CD14-positive monocyte (primary cell): Measurements from ENCODE around the gene GRIK5. TPM values are rescaled to one million over a fixed set of nuclear protein-coding genes. Genes with fewer than 3 reads are reported as not detected.

Experiments
- DNase-seq, 3 donors: peaks; one replicate each; pipeline ENCODE4 v3.0.0-alpha.2; 2011 to 2022
- H2AFZ ChIP-seq: 2 replicates; pipeline ENCODE4 v1.6.0; 2012; ENCODE audit warnings: mild to moderate bottlenecking, low read depth, low read length, inconsistent platforms; ENCODE audit not compliant: insufficient read depth, poor library complexity, severe bottlenecking
- H3K27ac ChIP-seq, 2 donors: 1 replicate in 1 of 2; 2 replicates in 1 of 2; pipeline ENCODE4 v1.5.1; 2012 to 2013; ENCODE audit warnings: low read length in 2 of 2, control low read depth in 1 of 2, inconsistent platforms in 1 of 2, low read depth in 1 of 2, mild to moderate bottlenecking in 1 of 2
- H3K27me3 ChIP-seq, 2 donors: one replicate each; pipeline versions ENCODE4 v1.6.0 to v1.6.1; 2011 to 2013; ENCODE audit warnings: low read length in 2 of 2; ENCODE audit not compliant: control insufficient read depth in 2 of 2, insufficient read depth in 2 of 2
- H3K36me3 ChIP-seq, 2 donors: replicated peaks in 1 of 2; 1 replicate in 1 of 2; 2 replicates in 1 of 2; pipeline versions ENCODE4 v1.5.1 to v1.6.1; 2012 to 2013; ENCODE audit warnings: low read length in 2 of 2, control low read depth in 1 of 2, inconsistent platforms in 1 of 2, mild to moderate bottlenecking in 1 of 2; ENCODE audit not compliant: insufficient read depth in 2 of 2, control insufficient read depth in 1 of 2
- H3K4me1 ChIP-seq, 2 donors: 1 replicate in 1 of 2; 2 replicates in 1 of 2; pipeline versions ENCODE4 v1.5.1 to v1.6.1; 2012 to 2013; ENCODE audit warnings: low read length in 2 of 2, control low read depth in 1 of 2, inconsistent platforms in 1 of 2, mild to moderate bottlenecking in 1 of 2, moderate library complexity in 1 of 2; ENCODE audit not compliant: insufficient read depth in 2 of 2, control insufficient read depth in 1 of 2
- H3K4me2 ChIP-seq: replicated peaks from 2 replicates; pipeline ENCODE3; 2012; ENCODE audit warnings: low read length, moderate library complexity, mild to moderate bottlenecking; ENCODE audit not compliant: poor library complexity, severe bottlenecking; ENCODE audit errors: extremely low read depth
- H3K4me3 ChIP-seq, 3 experiments: fragments of 200-600 bp in 1 of 3; sonication (generic) in 1 of 3; replicated peaks in 1 of 3; 1 replicate in 2 of 3; 2 replicates in 1 of 3; pipeline ENCODE4 v1.5.1; 2011 to 2013; ENCODE audit warnings: low read length in 3 of 3, mild to moderate bottlenecking in 3 of 3, control low read depth in 2 of 3, low read depth in 2 of 3, inconsistent platforms in 1 of 3, moderate library complexity in 1 of 3
- H3K79me2 ChIP-seq: 2 replicates; pipeline ENCODE4 v1.6.0; 2012; ENCODE audit warnings: mild to moderate bottlenecking, control low read depth, inconsistent platforms, low read length, moderate library complexity; ENCODE audit not compliant: insufficient read depth
- H3K9ac ChIP-seq: 2 replicates; pipeline ENCODE4 v1.6.0; 2017; ENCODE audit warnings: low read length, mild to moderate bottlenecking; ENCODE audit not compliant: insufficient read depth, poor library complexity, severe bottlenecking
- H3K9me3 ChIP-seq, 2 donors: replicated peaks in 1 of 2; 1 replicate in 1 of 2; 2 replicates in 1 of 2; pipeline versions ENCODE4 v1.5.1 to v1.6.1; 2012 to 2013; ENCODE audit warnings: low read length in 2 of 2, control low read depth in 1 of 2; ENCODE audit not compliant: control insufficient read depth in 1 of 2, insufficient read depth in 1 of 2
- H4K20me1 ChIP-seq: 2 replicates; pipeline ENCODE4 v1.6.0; 2012; ENCODE audit warnings: mild to moderate bottlenecking, low read length, control low read depth, moderate library complexity; ENCODE audit not compliant: insufficient read depth
- H3K27ac Mint-ChIP-seq, 7 donors: one replicate each; pipeline ENCODE4 v1.8.0; 2020; ENCODE audit warnings: mild to moderate bottlenecking in 7 of 7, mixed read lengths in 7 of 7, moderate library complexity in 6 of 7, inconsistent platforms in 2 of 7
- H3K27me3 Mint-ChIP-seq, 3 donors: one replicate each; pipeline ENCODE4 v1.8.0; 2021 to 2022; ENCODE audit warnings: low read depth in 3 of 3, mild to moderate bottlenecking in 3 of 3, mixed read lengths in 3 of 3, moderate library complexity in 3 of 3, inconsistent platforms in 1 of 3
- H3K36me3 Mint-ChIP-seq, 2 donors: one replicate each; pipeline ENCODE4 v1.8.0; 2020; ENCODE audit warnings: mixed read lengths in 2 of 2, inconsistent platforms in 1 of 2, mild to moderate bottlenecking in 1 of 2
- H3K4me1 Mint-ChIP-seq: one replicate; pipeline ENCODE4 v1.8.0; 2020; ENCODE audit warnings: mild to moderate bottlenecking, mixed read lengths
- H3K4me3 Mint-ChIP-seq, 2 donors: one replicate each; pipeline ENCODE4 v1.8.0; 2020; ENCODE audit warnings: mild to moderate bottlenecking in 2 of 2, mixed read lengths in 2 of 2, moderate library complexity in 1 of 2
- H3K9me3 Mint-ChIP-seq, 7 donors: one replicate each; pipeline ENCODE4 v1.8.0; 2020 to 2022; ENCODE audit warnings: mixed read lengths in 7 of 7, mild to moderate bottlenecking in 6 of 7, moderate library complexity in 6 of 7, inconsistent platforms in 2 of 7
- WGBS: methylation state at CpG from one replicate; pipeline ENCODE4 v1.1.5; 2013; ENCODE audit warnings: missing lambda C conversion rate; ENCODE audit not compliant: insufficient coverage; 5-methylcytosine and 5-hydroxymethylcytosine counted together
- intact Hi-C, 2 donors: fragments of 100-400 bp; cut with micrococcal nuclease; formaldehyde crosslinking; loops; one replicate each; pipeline versions ENCODE4 v1.15.0 to v1.15.1; 2023
- polyA plus RNA-seq, 3 donors: library from polyadenylated mRNA; depleted of rRNA in 1 of 3; unstranded in 2 of 3; stranded (reverse) in 1 of 3; fragments of 300-500 nt in 2 of 3; fragments of >200 nt in 1 of 3; fragmentation: Illumina TruSeq in 2 of 3; gene quantifications; 1 replicate in 2 of 3; 2 replicates in 1 of 3; pipeline ENCODE4 v1.2.3, GENCODE V29; 2012 to 2021
- TF ChIP-seq, protein P1 (sequence below): fragments of 200-600 bp; IDR thresholded peaks from one replicate; pipeline ENCODE4 v1.8.0; 2022; ENCODE audit warnings: antibody characterized with exemption, mild to moderate bottlenecking

GRIK5 gene
- polyA plus RNA-seq, 3 donors: 0.12 to 0.28 TPM; not detected in 1

DNA sequence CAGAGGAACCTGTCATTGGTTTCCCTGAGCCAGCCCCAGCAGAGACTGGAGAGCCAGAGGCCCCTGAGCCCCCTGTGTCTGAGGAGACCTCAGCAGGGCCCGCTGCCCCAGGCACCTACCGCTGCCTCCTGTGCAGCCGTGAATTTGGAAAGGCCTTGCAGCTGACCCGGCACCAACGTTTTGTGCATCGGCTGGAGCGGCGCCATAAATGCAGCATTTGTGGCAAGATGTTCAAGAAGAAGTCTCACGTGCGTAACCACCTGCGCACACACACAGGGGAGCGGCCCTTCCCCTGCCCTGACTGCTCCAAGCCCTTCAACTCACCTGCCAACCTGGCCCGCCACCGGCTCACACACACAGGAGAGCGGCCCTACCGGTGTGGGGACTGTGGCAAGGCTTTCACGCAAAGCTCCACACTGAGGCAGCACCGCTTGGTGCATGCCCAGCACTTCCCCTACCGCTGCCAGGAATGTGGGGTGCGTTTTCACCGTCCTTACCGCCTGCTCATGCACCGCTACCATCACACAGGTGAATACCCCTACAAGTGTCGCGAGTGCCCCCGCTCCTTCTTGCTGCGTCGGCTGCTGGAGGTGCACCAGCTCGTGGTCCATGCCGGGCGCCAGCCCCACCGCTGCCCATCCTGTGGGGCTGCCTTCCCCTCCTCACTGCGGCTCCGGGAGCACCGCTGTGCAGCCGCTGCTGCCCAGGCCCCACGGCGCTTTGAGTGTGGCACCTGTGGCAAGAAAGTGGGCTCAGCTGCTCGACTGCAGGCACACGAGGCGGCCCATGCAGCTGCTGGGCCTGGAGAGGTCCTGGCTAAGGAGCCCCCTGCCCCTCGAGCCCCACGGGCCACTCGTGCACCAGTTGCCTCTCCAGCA lies 10.1 kb upstream of the GRIK5 start:
- intact Hi-C loops: no loop called here
- no peak overlapping the region for H3K4me3 Mint-ChIP-seq
- Histone ChIP-seq H2AFZ (no peak overlapping the region), H4K20me1 (peaks cover 53% of the 10 kb centered on the region), H3K79me2 (peaks cover 44% of the 10 kb centered on the region), H3K9ac (no peak overlapping the region), H3K4me2 (no peak overlapping the region), H3K9me3 (no peaks in the 10 kb centered on the region), H3K36me3 (peaks cover 35 to 43% of the 10 kb centered on the region in 2 donors), H3K27ac (no peak overlapping the region), H3K27me3 (no peaks in the 10 kb centered on the region), H3K4me3 (no peak overlapping the region), H3K4me1 (peaks cover 13 to 18% of the 10 kb centered on the region in 2 donors)
- H3K27me3 Mint-ChIP-seq: peaks cover 0 to 6% (median 4%) of the 10 kb centered on the region in 3 donors
- no peak for DNase-seq
- peaks cover 24% of the 10 kb centered on the region for H3K4me1 Mint-ChIP-seq
- H3K27ac Mint-ChIP-seq: peak overlapping the region in 1 of 7 donors; percentile 15
- 95% methylated on average over 42 of the region's 44 CpGs for WGBS
- H3K36me3 Mint-ChIP-seq: peaks cover 32 to 46% of the 10 kb centered on the region in 2 donors
- TF ChIP-seq, protein P1, sequence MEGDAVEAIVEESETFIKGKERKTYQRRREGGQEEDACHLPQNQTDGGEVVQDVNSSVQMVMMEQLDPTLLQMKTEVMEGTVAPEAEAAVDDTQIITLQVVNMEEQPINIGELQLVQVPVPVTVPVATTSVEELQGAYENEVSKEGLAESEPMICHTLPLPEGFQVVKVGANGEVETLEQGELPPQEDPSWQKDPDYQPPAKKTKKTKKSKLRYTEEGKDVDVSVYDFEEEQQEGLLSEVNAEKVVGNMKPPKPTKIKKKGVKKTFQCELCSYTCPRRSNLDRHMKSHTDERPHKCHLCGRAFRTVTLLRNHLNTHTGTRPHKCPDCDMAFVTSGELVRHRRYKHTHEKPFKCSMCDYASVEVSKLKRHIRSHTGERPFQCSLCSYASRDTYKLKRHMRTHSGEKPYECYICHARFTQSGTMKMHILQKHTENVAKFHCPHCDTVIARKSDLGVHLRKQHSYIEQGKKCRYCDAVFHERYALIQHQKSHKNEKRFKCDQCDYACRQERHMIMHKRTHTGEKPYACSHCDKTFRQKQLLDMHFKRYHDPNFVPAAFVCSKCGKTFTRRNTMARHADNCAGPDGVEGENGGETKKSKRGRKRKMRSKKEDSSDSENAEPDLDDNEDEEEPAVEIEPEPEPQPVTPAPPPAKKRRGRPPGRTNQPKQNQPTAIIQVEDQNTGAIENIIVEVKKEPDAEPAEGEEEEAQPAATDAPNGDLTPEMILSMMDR: no peak
- H3K9me3 Mint-ChIP-seq: no peaks in the 10 kb centered on the region

DNA sequence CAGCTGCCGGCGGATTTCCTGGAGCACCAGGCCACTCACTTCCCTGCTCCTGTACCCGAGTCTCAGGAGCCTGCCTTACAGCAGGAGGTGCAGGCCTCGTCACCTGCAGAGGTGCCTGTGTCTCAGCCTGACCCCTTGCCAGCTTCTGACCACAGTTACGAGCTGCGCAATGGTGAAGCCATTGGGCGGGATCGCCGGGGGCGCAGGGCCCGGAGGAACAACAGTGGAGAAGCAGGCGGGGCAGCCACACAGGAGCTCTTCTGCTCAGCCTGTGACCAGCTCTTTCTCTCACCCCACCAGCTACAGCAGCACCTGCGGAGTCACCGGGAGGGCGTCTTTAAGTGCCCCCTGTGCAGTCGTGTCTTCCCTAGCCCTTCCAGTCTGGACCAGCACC lies 9.3 kb upstream of the GRIK5 start:
- Histone ChIP-seq H3K9me3 (no peaks in the 10 kb centered on the region), H2AFZ (no peak overlapping the region), H3K27ac (no peak overlapping the region), H3K36me3 (peaks cover 35 to 43% of the 10 kb centered on the region in 2 donors), H4K20me1 (peaks cover 53% of the 10 kb centered on the region), H3K27me3 (no peaks in the 10 kb centered on the region), H3K9ac (no peak overlapping the region), H3K4me2 (no peak overlapping the region), H3K4me3 (no peak overlapping the region), H3K4me1 (peaks cover 17 to 25% of the 10 kb centered on the region in 2 donors), H3K79me2 (peaks cover 44% of the 10 kb centered on the region)
- H3K9me3 Mint-ChIP-seq: peaks cover 0 to 2% (median 0%) of the 10 kb centered on the region in 7 donors
- WGBS: 86% methylated on average over 16 of the region's 16 CpGs
- TF ChIP-seq, protein P1: no peak
- peak overlapping the region in 2 of 7 donors; percentile 29 to 60 for H3K27ac Mint-ChIP-seq
- peaks cover 31% of the 10 kb centered on the region for H3K4me1 Mint-ChIP-seq
- peaks cover 32 to 46% of the 10 kb centered on the region in 2 donors for H3K36me3 Mint-ChIP-seq
- no peak overlapping the region for H3K4me3 Mint-ChIP-seq
- DNase-seq: no peak
- intact Hi-C loops: no loop called here
- peaks cover 0 to 4% (median 3%) of the 10 kb centered on the region in 3 donors for H3K27me3 Mint-ChIP-seq
